Endodermal cell (in vitro differentiated cells): ENCODE results near the gene NECAB2. TPM values are rescaled to one million over a fixed set of nuclear protein-coding genes. Genes with fewer than 3 reads are reported as not detected.

Source experiments
- DNase-seq: peaks from one replicate; pipeline ENCODE4 v3.0.0-alpha.2; 2017
- H3K27ac ChIP-seq: 2 replicates; pipeline ENCODE4 v1.5.1; 2013; ENCODE audit warnings: mild to moderate bottlenecking, low read depth, low read length, moderate library complexity
- H3K27me3 ChIP-seq: 2 replicates; pipeline ENCODE4 v1.6.1; 2013; ENCODE audit warnings: mild to moderate bottlenecking, low read length, moderate library complexity; ENCODE audit not compliant: insufficient read depth, control insufficient read depth, poor library complexity, severe bottlenecking
- H3K36me3 ChIP-seq: 2 replicates; pipeline ENCODE4 v1.7.0; 2013; ENCODE audit warnings: mild to moderate bottlenecking, low read length, moderate library complexity; ENCODE audit not compliant: control insufficient read depth, insufficient read depth
- H3K4me1 ChIP-seq: one replicate; pipeline ENCODE4 v1.7.0; 2013; ENCODE audit warnings: low read length; ENCODE audit not compliant: control insufficient read depth, insufficient read depth
- H3K4me3 ChIP-seq: 2 replicates; pipeline ENCODE4 v1.5.1; 2013; ENCODE audit warnings: mild to moderate bottlenecking, low read length, moderate library complexity
- H3K9ac ChIP-seq: 2 replicates; pipeline ENCODE4 v1.6.1; 2013; ENCODE audit warnings: mild to moderate bottlenecking, low read length, moderate library complexity; ENCODE audit not compliant: poor library complexity, severe bottlenecking; ENCODE audit errors: extremely low read depth
- H3K9me3 ChIP-seq: 2 replicates; pipeline ENCODE4 v1.6.1; 2013; ENCODE audit warnings: mild to moderate bottlenecking, low read length, moderate library complexity; ENCODE audit not compliant: control insufficient read depth
- H3K27ac Mint-ChIP-seq: 2 replicates; pipeline ENCODE4 v1.8.0; 2020; ENCODE audit warnings: mixed read lengths
- H3K27me3 Mint-ChIP-seq: 2 replicates; pipeline ENCODE4 v1.8.0; 2021; ENCODE audit warnings: mild to moderate bottlenecking, mixed read lengths; ENCODE audit not compliant: insufficient read depth
- H3K36me3 Mint-ChIP-seq: 2 replicates; pipeline ENCODE4 v1.8.0; 2020; ENCODE audit warnings: low read depth, mixed read lengths
- H3K4me1 Mint-ChIP-seq: 2 replicates; pipeline ENCODE4 v1.8.0; 2020; ENCODE audit warnings: mixed read lengths
- H3K4me3 Mint-ChIP-seq: 2 replicates; pipeline ENCODE4 v1.8.0; 2020; ENCODE audit warnings: mild to moderate bottlenecking, moderate library complexity, mixed read lengths
- H3K9me3 Mint-ChIP-seq: 2 replicates; pipeline ENCODE4 v1.8.0; 2020; ENCODE audit warnings: mild to moderate bottlenecking, mixed read lengths
- WGBS, 2 experiments: methylation state at CpG; one replicate each; pipeline versions ENCODE4 v1.1.5 to v1.1.7; 2013; ENCODE audit warnings: missing lambda C conversion rate in 2 of 2, mixed read lengths in 1 of 2; ENCODE audit not compliant: insufficient coverage in 1 of 2, insufficient read length in 1 of 2; 5-methylcytosine and 5-hydroxymethylcytosine counted together
- total RNA-seq, 2 donors: library from RNA; stranded (reverse); fragmentation: NEBNext Ultra II Directional in 1 of 2; extraction: Animal tissue kit (Norgen Biotek cat#: 25700) in 1 of 2; gene quantifications; 2 replicates in 1 of 2; 3 replicates in 1 of 2; pipeline ENCODE4 v1.2.1, GENCODE V29; 2021
- TF ChIP-seq, protein P1 (sequence below): fragments of 200-600 bp; sonication (generic); conservative IDR thresholded peaks from 2 replicates; pipeline ENCODE4 v1.5.0; 2021; ENCODE audit warnings: antibody characterized with exemption, mild to moderate bottlenecking

NECAB2 gene
- total RNA-seq, 2 donors from 2014 or later: 2.7 to 3.3 TPM

DNA sequence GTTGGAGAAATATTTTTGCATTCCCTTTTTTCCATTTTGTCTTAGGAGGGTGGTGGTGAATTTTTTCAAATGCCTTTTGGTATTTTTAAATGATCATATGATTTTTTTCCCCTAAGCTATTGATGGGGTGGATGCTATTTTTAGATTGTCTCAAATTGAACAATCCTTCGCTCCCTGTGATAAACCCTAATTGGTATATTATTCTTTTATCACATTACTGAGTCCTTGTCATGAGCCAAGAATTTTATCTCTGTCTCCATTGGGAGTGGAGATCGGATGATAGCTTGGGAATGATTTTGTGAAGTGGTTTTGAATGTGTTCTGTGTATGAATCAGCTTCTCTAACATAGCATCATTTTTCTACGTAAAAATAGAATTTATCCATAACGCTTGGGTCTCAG is 15.4 kb downstream of the NECAB2 start:
- TF ChIP-seq, protein P1, sequence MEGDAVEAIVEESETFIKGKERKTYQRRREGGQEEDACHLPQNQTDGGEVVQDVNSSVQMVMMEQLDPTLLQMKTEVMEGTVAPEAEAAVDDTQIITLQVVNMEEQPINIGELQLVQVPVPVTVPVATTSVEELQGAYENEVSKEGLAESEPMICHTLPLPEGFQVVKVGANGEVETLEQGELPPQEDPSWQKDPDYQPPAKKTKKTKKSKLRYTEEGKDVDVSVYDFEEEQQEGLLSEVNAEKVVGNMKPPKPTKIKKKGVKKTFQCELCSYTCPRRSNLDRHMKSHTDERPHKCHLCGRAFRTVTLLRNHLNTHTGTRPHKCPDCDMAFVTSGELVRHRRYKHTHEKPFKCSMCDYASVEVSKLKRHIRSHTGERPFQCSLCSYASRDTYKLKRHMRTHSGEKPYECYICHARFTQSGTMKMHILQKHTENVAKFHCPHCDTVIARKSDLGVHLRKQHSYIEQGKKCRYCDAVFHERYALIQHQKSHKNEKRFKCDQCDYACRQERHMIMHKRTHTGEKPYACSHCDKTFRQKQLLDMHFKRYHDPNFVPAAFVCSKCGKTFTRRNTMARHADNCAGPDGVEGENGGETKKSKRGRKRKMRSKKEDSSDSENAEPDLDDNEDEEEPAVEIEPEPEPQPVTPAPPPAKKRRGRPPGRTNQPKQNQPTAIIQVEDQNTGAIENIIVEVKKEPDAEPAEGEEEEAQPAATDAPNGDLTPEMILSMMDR: no peak
- Histone ChIP-seq H3K4me3 (no peak overlapping the region), H3K4me1 (no peaks in the 10 kb centered on the region), H3K36me3 (no peaks in the 10 kb centered on the region), H3K27ac (no peak overlapping the region), H3K9ac (no peak overlapping the region), H3K27me3 (no peaks in the 10 kb centered on the region), H3K9me3 (peaks cover 8% of the 10 kb centered on the region)
- peaks cover 7% of the 10 kb centered on the region for H3K36me3 Mint-ChIP-seq
- H3K4me3 Mint-ChIP-seq: no peak overlapping the region
- 100% methylated on average over 1 of the region's 4 CpGs; no CpG with 5 or more reads in 1 of the 2 experiments for WGBS, 2 experiments
- DNase-seq: no peak
- H3K27ac Mint-ChIP-seq: peak overlapping the region; percentile 10
- H3K9me3 Mint-ChIP-seq: peaks cover 13% of the 10 kb centered on the region
- H3K4me1 Mint-ChIP-seq: no peaks in the 10 kb centered on the region
- H3K27me3 Mint-ChIP-seq: no peaks in the 10 kb centered on the region

- Histone ChIP-seq H3K9me3 (no peaks in the 10 kb centered on the region), H3K27ac (peak overlapping the region; percentile 59), H3K9ac (no peak overlapping the region), H3K4me3 (no peak overlapping the region), H3K4me1 (no peaks in the 10 kb centered on the region), H3K27me3 (no peaks in the 10 kb centered on the region), H3K36me3 (no peaks in the 10 kb centered on the region)
- Mint-ChIP-seq H3K9me3 (no peaks in the 10 kb centered on the region), H3K4me1 (no peaks in the 10 kb centered on the region), H3K36me3 (no peaks in the 10 kb centered on the region), H3K4me3 (no peak overlapping the region), H3K27me3 (peaks cover 6% of the 10 kb centered on the region), H3K27ac (no peak overlapping the region)
- DNase-seq: no peak
- TF ChIP-seq, protein P1: no peak
- WGBS, 2 experiments: 82 to 92% methylated on average over 4 to 8 of the region's 8 CpGs
Measured at GRCh38 chr16:83989300-83989699, 21.3 kb downstream of the NECAB2 start.

DNA sequence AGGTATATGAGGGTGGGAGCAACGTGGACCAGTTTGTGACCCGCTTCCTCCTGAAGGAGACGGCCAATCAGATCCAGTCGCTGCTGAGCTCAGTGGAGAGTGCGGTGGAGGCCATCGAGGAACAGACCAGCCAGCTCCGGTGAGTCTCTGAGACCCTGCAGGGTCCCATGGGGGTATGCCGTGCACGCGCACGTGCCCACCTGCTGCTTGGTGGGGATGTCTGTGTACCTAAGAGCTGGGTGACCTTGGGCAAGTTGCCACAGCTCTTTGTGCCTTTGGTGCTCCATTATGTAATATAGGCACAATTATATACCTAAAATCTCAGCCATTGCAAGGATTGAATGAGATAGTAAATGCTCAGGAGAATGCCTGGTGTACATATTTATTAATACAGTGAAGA is 22.4 kb downstream of the NECAB2 start:
- H3K9me3 Mint-ChIP-seq: no peaks in the 10 kb centered on the region
- H3K27ac ChIP-seq: peak overlapping the region; percentile 59
- no peak overlapping the region for H3K27ac Mint-ChIP-seq
- TF ChIP-seq, protein P1: no peak
- H3K4me1 ChIP-seq: no peaks in the 10 kb centered on the region
- no peaks in the 10 kb centered on the region for H3K27me3 ChIP-seq
- WGBS, 2 experiments: 93 to 94% methylated on average over 3 to 11 of the region's 11 CpGs
- no peaks in the 10 kb centered on the region for H3K36me3 ChIP-seq
- DNase-seq: no peak
- no peak overlapping the region for H3K4me3 Mint-ChIP-seq
- peaks cover 6% of the 10 kb centered on the region for H3K27me3 Mint-ChIP-seq
- no peaks in the 10 kb centered on the region for H3K9me3 ChIP-seq
- no peak overlapping the region for H3K4me3 ChIP-seq
- H3K36me3 Mint-ChIP-seq: no peaks in the 10 kb centered on the region
- H3K9ac ChIP-seq: no peak overlapping the region
- no peaks in the 10 kb centered on the region for H3K4me1 Mint-ChIP-seq
